GOT3 (cell line): Measurements from ENCODE around the gene OR2M7.
"Not testable (repeated sequence)": the region's sequence is repeated elsewhere in the genome, so short reads cannot be mapped to it uniquely, and the experiment has no call there.

Experiments used
- DNase-seq: peaks from one replicate; lab custom pipeline; 2025; ENCODE audit warnings: mixed read lengths; lab: John Stamatoyannopoulos, UW

OR2M7 gene

GRCh38 chr1:248324468-248324867 lies at the start of gene OR2M7:
OR2M7 (minus strand) TSS chr1:248324568; CDS start chr1:248324568, 0 bp downstream.
- no peak for DNase-seq

- no peak for DNase-seq
These were observed 49.4 kb upstream of the OR2M7 start for GRCh38 chr1:248373761-248374160.

DNA sequence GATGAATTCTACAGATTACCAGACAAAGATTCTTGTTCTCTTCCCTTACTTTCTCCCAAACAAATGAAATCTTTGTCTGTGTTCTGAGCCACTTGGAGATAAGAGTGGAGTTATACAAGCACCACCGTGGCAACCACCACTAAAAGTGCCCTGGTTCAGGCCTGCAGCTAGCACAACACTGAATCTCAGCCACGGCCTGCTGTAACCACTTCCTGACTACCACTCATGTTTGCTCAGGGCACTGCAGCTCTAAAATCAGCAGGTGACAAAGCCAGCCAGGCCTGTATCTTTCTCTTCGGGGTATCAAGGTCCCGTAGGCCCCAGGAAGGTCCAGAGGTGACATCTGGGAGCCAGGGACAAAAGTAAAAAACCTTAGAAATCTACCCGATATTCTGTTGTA lies 48.0 kb upstream of the OR2M7 start:
- no peak for DNase-seq

GRCh38 chr1:248366609-248367008 lies 42.2 kb upstream of the OR2M7 start:
- no peak for DNase-seq

GRCh38 chr1:248361121-248361715 lies 36.9 kb upstream of the OR2M7 start, which contains the start of gene OR2T4:
OR2T4 (plus strand) TSS chr1:248361665; CDS start chr1:248361665, 0 bp downstream.
- no peak for DNase-seq

DNA sequence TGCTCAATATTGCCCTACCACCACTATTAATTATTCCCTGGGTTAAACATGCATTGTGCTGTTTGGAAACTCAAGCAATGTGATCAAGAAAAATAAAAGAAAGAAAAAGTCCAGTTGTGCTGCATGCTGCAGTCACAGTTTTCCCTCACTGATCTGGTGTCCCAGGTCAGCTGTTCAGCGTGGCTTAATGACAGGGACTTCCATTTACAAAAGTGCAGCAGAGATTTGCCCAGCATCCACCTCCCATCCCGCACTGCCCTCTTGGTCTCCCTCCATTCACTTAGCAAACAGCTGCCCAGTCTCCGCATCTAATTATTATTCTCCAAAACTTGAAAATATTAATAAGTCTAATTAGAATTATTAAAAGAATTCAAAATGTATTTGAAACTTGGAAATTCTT lies 35.0 kb upstream of the OR2M7 start:
- no peak for DNase-seq

- no peak for DNase-seq
These were observed 24.1 kb upstream of the OR2M7 start, which contains the start of gene OR14C36 for GRCh38 chr1:248348475-248348874. OR14C36 (plus strand) TSS chr1:248348775; CDS start chr1:248348775, 0 bp downstream.

DNA sequence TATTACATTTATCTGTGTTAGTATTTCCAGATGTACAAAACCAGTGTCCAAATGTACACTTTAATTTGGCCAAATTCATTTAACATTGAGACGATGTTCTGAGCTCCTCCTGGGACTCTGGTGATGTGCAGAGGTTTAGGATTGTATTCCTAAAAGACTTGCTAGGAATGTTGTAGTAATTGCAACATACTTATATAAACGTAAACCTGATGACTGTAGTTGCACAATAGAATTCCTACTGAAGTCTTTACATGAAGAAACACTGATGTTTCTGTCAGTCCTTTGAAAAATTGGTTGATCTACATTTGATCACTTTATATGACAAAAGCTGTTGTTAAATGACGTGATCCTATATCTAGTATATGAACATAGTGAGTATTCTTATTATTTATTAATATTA lies 19.1 kb upstream of the OR2M7 start:
- no peak for DNase-seq

DNA sequence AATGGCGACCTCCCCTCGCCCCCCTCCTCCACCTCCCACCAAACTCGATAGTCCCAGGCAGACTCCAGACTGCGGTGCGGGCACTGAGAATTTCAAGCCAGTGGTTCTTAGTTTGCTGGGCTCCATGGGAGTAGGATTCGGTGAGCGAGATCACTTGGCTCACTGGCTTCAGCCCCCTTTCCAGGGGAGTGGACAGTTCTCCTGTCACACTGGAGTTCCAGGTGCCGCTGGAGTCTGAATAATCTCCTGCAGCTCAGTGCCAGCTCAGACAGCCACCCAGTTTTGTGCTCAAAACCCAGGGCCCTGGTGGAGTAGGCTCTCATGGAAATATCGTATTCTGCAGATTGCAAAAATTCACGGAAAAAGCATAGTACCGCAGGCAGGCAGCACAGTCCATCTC lies 7.6 kb downstream of the OR2M7 start:
- no peak for DNase-seq

- not testable (repeated sequence) for DNase-seq
These were observed 17.6 kb downstream of the OR2M7 start for GRCh38 chr1:248306740-248307139.

GRCh38 chr1:248306103-248306502 lies 18.3 kb downstream of the OR2M7 start:
- DNase-seq, result no peak

DNA sequence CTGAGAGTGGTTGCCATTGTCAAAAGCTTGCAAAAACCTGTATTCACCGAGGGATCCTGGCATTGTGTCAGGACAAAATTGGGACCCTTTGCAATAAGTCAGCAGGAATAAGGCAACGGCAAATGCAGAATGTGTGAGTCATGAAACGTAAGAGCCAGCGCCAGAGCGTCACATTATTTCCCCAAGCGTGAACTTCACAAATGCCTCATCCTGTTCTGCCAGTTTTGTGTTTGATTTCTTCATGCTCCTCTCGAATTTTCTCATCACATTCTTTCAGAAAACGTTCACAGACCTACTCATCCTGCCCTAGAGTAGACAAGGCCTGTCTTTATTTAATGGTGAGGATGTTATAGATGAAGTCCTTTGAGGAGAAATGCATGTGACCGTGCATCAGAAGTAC lies 18.7 kb downstream of the OR2M7 start:
- not testable (repeated sequence) for DNase-seq

DNA sequence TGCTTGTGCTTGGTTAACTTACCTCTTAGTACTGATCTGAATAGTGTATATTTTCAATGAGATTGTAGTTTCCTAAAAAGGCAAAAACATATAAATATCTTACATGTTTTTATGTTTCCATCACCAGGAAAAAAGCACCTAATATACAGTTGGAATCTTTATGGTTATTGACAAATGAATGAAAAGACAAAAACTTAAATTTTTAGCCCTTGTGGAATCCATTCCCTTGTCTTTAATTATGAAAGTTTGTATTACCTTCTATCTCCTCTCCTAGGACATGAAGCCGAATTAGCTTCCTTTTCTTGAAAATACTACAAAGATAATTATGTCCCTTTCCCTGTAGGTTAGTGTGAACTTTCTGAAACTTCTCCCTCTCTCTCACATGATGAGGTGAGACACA lies 21.0 kb downstream of the OR2M7 start, which contains the start of gene OR2T12:
OR2T12 (minus strand) TSS at position 101 of the 400 bp plus-strand sequence. CDS start 7,846 bp downstream, outside the sequence.
- no peak for DNase-seq

DNA sequence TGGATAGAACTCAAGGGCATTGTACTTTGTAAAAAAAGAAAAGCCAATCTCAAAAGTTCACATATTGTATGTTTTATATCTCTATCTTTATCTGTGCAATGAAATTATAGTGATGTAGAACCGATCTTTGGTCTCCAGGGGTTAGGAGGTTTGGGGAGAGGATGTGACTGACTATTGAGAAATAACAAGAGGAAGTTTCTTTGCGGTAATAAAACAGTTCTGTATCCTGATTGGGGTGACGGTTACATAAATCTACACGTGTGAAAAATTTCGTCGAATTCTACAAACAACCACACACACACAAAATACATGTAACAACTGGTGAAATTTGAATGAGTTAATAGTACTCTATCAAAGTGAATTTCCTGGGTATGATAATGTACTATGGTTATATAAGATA lies 36.0 kb downstream of the OR2M7 start:
- DNase-seq, result no peak

DNA sequence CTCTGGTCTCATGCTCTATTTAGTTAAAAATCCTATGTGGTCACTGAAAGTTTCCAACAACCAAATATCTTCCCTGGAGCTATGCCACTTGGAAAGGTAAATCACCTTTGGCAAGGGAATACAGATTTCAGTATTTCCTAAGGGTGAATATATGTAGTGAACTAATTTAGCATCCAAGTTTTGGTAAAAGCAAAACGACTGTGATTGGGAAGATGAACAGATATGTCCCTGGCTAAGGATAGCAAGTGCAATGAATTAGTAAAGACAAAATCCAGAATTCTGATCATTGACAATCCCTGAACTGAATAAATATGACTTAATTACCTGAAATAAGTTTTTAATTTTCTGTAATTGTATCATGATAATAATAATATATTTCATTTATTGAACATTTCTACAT lies 46.5 kb downstream of the OR2M7 start, which contains the start of gene OR2T33:
OR2T33 (minus strand) TSS at position 101 of the 400 bp plus-strand sequence. CDS start 4,162 bp downstream, outside the sequence.
- DNase-seq, result no peak
